ENCODE measurements around the gene DMXL1.

DMXL1 gene

DNA sequence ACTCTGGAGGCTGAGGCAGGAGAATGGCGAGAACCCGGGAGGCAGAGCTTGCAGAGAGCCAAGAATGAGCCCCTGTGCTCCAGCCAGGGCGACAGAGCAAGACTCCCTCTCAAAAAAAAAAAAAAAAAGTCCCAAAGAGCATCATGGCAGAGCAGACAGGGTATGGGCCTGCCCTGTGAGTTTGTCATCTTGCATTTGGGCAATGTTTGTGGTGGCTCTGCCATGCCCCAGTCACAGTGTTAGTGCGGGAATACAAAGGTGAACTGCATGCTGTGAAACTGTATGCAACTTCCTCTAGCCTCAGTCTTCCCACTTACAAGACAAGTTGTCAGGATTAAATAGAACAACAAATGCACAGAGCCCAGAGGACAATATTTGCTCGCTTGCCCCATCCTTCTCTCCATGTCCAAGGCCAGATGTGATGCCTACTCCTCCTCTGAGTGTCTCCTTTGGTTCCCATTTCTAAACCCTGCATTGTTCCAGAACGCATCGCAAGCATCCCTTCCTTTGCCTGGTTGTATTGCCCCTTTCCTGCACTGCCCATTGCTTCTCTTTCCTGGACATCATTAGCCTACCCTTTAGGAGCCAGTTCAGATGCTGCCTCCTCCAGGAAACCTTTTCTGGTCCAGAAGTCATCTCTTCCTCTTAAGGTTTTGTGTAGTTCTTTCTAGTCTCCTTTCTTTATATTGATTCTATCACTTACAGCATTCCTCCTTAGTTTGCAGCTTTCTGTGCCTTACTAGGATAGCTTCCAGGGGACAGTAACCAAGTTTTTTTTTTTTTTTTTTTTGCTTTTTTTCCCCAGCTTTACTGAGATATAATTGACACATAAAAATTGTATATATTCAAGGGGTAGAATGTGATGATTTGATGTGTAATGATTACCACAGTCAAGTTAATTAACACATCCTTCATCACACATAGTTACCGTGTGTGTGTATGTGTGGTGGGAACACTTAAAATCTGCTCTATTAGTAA lies 215.9 kb downstream of the DMXL1 start:
- peak overlapping the region; percentile 45; the same call in 1 of the 2 replicates for H3K4me3 ChIP-seq (ENCODE audit: low read depth, low read length)
- no peak for TF ChIP-seq CTCF (IDR thresholded peaks at IDR 0.05; ENCODE audit: insufficient read depth, low read depth, low read length, missing control alignments)
- no peak for DNase-seq (ENCODE audit: low read depth)

- TF ChIP-seq CTCF (IDR thresholded peaks at IDR 0.05; ENCODE audit: insufficient read depth, low read depth, low read length, missing control alignments), result no peak
- H3K4me3 ChIP-seq (ENCODE audit: low read depth, low read length), result peak overlapping the region; percentile 45
- peak; percentile 56 for DNase-seq (ENCODE audit: low read depth)
Observed at GRCh38 chr5:119287547-119288111, 216.7 kb downstream of the DMXL1 start.

GRCh38 chr5:119288379-119289033 lies 217.6 kb downstream of the DMXL1 start:
- H3K4me3 ChIP-seq (ENCODE audit: low read depth, low read length), result peak overlapping the region; percentile 45
- no peak for TF ChIP-seq CTCF (IDR thresholded peaks at IDR 0.05; ENCODE audit: insufficient read depth, low read depth, low read length, missing control alignments)
- no peak for DNase-seq (ENCODE audit: low read depth)

DNA sequence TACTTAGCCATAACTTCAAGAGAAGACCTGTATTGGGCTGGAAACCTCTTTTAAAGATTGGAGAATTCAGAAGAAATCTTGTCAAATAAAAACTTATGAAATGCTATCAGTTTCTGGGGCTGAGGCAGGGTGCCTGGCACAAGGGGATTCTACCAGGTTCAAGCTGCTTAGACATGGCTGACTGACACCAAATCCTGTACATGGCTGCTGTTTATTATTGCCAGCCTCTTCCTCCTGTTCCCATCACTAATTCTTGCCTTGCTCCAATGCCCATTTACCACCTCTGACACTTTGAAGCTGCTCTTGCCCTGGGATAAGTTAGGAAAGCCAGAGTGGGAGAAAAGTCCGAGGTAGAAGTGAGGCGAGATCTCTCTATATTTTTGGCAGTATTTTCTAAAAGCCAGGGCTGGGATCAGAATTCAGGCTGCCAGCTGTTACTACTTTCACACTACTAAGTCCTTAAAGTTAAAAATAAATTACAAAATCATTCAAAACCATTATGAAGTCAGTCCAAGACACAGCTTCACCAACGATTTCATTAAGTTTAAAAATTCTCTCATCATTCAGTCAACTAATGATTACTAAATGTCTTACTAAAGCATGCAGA lies 218.7 kb downstream of the DMXL1 start:
- DNase-seq (ENCODE audit: low read depth), result no peak
- peak overlapping the region; percentile 45 for H3K4me3 ChIP-seq (ENCODE audit: low read depth, low read length)
- TF ChIP-seq CTCF (IDR thresholded peaks at IDR 0.05; ENCODE audit: insufficient read depth, low read depth, low read length, missing control alignments), result no peak

DNA sequence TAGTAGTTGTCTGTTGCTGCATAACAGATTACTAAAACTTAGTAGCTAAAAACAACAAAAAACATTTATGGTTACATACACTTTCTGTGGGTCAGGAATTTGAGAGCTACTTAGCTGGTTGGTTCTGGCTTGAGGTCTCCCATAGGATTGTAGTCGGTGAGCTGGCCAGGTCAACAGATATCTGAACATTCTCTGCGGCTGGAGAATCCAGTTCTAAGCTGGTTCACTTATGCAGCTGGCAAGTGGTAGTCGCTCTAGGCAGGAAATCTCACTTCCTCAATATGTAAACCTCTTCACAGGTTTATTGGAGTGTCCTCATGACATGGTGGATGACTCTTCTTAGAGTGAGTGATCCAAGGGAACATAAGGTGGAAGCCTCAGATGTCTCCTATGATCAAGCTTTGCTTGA lies 219.3 kb downstream of the DMXL1 start:
- peak overlapping the region; percentile 45 for H3K4me3 ChIP-seq (ENCODE audit: low read depth, low read length)
- peak; percentile 85 for DNase-seq (ENCODE audit: low read depth)
- TF ChIP-seq CTCF (IDR thresholded peaks at IDR 0.05; ENCODE audit: insufficient read depth, low read depth, low read length, missing control alignments), result no peak

- no peak for TF ChIP-seq CTCF (IDR thresholded peaks at IDR 0.05; ENCODE audit: insufficient read depth, low read depth, low read length, missing control alignments)
- DNase-seq (ENCODE audit: low read depth), result no peak
- H3K4me3 ChIP-seq (ENCODE audit: low read depth, low read length), result no peak overlapping the region
Observed at GRCh38 chr5:119290607-119291006, 219.7 kb downstream of the DMXL1 start.
